HL-60/S4 (cell line): Measurements from ENCODE around the gene RASA2.
"Not testable (repeated sequence)": the region's sequence is repeated elsewhere in the genome, so short reads cannot be mapped to it uniquely, and the experiment has no call there.

ENCODE experiments used
- in situ Hi-C: fragments of 300-500 bp; cut with MboI; formaldehyde crosslinking; loops from 2 replicates; pipeline ENCODE4 v1.14.3; 2022; ENCODE audit warnings: low sequenced_read_pairs

RASA2 gene

GRCh38 chr3:141491081-141491480 lies 4.3 kb downstream of the RASA2 start:
- in situ Hi-C loops = no loop called here

- in situ Hi-C loops = no loop called here
Measured at GRCh38 chr3:141491929-141492328, 5.1 kb downstream of the RASA2 start.

- in situ Hi-C loops = no loop called here
Measured at GRCh38 chr3:141493184-141493583, 6.4 kb downstream of the RASA2 start.

GRCh38 chr3:141497589-141497988 lies 10.8 kb downstream of the RASA2 start:
- in situ Hi-C loops = not testable (repeated sequence)

DNA sequence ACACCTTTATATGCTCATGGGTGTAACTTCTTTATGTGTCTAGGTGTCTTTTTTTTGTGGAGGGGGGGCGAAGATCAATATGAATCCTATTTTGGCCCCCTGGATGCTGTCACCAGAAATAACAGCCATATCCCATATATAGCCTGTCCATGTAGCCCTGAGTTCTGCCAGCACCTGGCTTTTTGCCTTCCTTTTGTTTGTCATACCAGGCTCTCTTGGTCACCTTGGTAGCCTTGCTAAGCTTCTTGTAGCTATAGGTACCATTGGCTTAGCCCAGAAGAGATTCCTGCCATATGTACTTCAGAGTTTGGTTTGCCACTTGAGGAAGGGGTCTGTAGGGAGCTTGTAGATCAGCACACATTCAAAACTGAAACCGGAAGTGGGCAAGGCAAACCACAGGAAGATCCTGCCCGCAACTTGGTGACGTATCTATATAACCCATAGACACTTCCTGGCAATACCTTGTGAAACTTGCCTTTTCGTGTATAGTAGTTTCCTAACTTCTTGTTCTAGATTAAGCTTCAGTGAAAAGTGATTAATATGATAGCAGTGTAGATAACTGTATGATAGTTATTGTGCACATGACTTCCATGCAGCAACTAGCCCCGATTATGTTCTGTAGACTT lies 11.9 kb downstream of the RASA2 start:
- in situ Hi-C loops = no loop called here

DNA sequence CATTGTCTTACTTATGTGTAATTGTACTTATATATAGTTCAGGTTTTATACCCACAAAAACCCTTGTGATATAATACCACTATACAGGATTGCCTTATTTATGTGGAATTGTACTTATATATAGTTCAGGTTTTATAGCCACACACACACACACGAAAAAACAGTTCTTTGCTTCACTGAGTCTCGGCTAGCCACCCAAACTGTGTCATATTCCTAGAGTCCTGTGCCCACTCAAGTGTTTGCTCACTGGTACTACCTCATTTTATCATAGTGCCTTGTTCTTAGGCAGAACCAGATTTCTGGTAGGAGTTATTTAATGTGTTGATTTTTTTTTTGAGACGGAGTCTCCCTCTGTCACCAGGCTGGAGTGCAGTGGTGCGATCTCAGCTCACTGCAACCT lies 12.5 kb downstream of the RASA2 start:
- in situ Hi-C loops = no loop called here

DNA sequence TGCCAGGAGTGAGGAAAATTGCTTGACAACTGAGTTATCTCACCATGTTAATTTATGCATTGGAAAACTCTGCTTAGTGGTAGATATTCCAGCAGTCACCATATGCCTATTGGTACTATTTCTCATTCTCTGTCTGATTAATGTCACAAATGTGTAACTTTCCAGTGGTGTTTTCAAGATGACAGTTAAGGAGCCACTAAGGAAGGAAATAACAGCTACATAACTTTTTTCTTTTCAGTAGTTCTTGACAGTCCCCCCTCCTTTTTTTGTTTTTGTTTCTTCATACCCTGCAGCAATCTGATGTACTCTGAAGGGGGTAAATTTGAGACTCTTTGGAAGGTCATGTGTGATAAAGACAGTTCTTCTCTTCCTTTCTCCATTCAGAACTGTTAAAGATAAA lies 13.1 kb downstream of the RASA2 start:
- in situ Hi-C loops = no loop called here

GRCh38 chr3:141500397-141500796 lies 13.6 kb downstream of the RASA2 start:
- in situ Hi-C loops = no loop called here

DNA sequence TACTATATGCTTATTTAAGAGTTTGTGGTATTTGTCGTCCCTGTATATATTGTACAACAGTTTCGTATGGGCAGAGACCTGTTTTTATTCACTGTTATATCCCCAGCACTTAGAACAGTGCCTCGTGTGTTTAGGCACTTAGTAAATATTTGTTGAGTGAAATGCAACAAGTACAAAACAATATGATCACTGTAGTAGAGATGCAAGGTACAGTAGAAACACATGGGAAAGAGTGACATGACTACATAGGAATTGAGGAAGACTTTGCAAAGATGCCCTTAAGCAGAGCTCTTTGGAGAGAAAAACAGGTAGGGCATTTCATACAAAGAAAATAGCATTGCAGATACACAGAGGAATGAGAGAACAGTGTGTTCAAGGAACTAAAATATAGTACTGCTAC lies 18.3 kb downstream of the RASA2 start:
- in situ Hi-C loops = no loop called here

DNA sequence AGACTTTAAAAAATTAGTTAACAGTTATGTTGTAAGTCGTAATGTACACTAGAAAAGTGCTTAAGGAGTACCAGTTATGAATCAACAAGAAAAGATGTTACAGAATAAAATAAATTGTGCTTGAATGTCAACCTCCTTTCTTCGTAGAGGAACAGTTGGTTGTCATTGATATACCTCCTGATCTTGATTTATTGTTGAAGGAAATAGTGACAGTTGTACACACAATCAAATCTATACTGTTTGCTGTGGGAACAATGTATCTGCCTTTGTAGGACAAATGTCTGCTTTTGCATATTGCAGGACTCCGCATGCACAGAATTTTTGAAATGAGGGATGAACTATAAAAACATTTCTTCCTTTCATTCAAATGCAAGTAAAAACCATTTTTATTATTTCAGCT lies 19.2 kb downstream of the RASA2 start:
- in situ Hi-C loops = no loop called here

DNA sequence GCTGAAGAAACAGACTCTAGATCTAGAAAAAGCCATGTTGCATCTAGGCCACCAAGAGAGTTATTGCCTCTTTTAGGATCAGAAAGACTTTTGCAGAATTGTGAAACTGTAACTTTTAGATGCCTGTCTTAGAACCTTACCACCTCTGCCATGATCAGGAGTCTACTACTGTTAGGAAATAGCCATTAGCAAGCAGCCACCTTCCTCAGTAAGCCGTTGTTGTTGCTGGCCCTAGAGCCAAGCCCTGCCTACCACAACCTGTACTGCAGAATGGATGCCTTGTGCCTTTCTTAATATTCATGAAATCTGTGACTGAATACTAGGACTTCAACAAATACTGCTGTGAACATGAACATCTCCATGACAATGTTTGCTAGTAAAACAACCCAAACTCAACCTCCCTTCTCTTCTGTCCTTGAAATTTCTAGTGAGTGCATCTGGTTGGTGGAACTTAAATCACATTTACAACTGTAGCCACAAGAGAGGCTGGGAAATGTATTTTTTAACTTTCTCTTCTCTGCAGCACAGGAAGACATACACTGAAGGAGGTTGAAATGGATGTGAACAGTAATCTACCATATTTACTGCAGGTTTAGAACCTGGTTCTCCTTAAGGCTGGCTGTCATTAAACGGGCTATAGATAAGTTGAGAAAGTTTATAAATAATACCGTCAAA lies 20.7 kb downstream of the RASA2 start:
- in situ Hi-C loops = no loop called here

DNA sequence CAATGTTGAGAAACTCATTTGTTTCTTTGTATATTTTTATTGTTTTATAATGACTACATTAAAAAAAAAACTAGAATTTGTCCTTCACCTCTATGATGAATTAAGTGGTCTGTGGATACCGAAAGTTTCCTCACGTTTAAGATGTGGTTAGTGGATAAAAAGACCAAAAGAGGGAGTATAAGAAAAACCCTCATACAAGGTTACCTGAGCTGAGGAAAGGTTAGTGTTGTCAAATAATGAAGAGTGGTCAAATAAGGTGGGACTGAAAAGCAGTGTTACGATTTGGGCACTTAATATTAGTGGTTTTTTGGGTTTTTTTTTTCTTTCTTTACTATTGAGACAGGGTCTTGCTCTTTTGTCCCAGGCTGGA lies 21.2 kb downstream of the RASA2 start:
- in situ Hi-C loops = no loop called here

GRCh38 chr3:141511361-141511760 lies 24.5 kb downstream of the RASA2 start:
- in situ Hi-C loops = no loop called here

DNA sequence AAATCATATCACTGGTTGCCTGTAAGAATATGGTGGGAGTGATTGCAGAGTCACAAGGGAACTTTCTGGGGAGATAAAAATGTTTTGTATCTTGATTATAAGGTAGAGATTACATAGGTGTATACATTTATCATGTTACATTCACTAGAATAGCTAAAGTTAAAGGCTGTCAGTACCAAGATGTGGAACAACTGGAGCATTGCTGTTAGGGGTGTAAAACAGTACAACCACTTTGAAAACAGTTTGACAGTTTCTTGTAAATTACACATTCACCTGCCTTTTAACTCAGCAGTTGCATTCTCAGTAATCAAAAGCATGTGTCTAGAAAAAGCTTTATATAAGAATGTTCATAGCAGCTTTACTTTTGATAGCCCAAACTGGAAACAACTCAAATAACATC lies 27.6 kb downstream of the RASA2 start:
- in situ Hi-C loops = no loop called here

DNA sequence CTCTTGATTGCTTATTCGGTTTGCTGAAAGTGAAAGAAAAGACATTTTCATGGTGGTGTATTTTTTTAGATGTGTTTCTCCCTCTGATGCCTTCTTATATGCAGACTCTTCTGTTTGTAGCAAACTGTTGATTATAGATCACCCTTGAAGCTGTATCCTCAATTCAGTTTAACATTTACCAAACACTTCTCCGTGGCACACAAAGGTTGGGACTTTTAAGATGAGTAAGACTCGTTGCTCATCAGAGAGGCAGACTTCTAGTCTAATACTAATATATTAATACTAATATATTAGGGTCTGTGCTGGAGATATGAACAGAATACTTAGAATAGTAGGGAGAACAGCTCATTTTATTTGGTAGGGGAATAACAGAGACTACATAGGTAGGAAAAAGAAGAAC lies 32.8 kb downstream of the RASA2 start:
- in situ Hi-C loops = no loop called here

GRCh38 chr3:141521781-141522180 lies 35.0 kb downstream of the RASA2 start:
- in situ Hi-C loops = no loop called here

DNA sequence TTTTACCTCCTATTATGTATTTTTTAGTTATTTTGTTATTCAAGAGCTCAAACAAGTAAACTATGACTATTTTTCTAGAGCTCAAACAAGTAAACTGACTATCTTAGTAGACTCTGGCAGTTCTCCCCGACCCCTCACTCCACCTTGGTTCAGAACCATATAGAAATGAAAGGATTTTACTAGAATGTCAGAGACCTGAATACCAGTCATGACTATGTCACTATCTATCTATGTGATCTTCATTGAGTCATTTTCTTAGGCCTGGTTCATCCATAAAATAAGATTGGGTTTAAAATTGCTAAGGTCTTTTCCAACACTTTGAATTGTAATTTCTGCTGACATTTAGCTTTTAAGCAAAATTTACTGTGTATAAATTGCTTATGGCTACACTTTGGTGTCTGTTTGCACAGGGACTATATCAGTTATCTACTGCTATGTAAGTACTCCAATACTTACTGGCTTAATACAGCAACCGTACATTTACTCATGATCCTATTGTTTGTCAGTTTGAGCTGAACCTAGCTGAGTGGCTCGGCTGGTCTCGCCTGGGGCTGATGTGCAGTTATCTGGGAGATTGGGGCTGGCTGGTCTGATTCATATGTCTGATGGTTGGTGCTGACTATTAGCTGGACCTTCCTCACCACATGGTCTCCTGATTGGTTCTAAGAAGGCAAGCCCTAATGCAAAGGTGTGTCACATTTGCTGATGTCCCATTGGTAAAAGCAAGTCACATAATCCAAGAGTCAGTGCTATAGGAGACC lies 37.0 kb downstream of the RASA2 start:
- in situ Hi-C loops = no loop called here

DNA sequence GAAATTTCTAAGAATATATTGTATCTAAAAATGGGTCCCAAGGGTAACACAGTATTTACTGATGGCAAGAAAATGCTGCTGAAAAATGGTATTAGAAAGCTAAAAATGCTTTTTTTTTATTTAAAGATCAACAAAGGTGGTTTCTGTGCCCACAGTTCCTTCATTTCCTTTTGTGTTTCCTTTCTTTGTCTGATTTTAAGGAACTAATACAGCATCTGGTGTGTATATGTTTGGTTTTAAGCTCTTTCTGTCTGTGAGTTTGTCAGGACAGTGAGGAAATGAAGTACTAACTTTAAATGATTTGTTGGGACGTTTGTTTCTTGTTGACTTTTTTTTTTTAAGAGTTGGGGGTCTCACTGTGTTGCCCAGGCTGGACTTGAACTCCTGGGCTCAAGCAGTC lies 38.2 kb downstream of the RASA2 start:
- in situ Hi-C loops = no loop called here

GRCh38 chr3:141525814-141526213 lies 39.0 kb downstream of the RASA2 start:
- in situ Hi-C loops = no loop called here

DNA sequence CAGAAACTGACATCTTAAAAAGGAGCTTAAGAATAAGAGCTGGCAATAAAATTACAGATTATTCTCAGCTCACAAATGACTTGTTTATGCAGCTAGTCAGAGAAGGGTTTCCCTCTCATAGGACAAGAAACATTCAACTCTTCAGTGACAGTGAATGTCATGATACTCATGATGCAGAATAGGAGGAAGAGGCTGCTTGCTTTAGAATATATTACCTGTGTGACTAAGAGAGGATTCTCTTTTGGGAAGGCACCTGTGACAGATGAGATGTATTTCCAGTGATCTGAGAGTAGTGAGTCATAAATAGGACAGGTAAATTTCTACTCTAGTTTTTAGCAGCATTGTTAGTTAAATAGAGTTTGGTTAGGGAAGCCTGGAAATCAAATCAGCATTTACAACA lies 39.9 kb downstream of the RASA2 start:
- in situ Hi-C loops = no loop called here

GRCh38 chr3:141528800-141529199 lies 42.0 kb downstream of the RASA2 start:
- in situ Hi-C loops = no loop called here

DNA sequence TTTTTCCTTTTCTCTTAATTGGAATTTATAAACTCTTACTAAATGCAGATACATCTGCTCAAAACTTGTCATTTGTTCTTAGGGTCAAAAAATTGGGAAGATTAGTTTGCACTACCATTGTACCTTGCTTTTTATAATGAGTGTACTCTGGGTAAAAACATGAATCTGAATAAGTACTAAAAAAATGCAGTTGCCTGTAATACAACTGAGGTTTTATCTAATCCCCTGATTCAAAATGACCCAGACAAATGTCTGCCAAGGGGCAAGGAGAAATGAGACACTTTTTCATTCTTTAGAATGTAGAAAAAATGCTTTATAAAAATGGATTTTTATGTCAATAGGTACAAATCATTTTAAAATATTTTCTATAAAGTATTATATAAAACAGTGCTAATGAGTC lies 42.4 kb downstream of the RASA2 start:
- in situ Hi-C loops = no loop called here
